Panc1 (cell line): ENCODE data around the gene SH3RF2.

Experiments used
- POLR2AphosphoS5 ChIP-seq: IDR thresholded peaks from 2 replicates; pipeline ENCODE4 v1.6.1; 2012; ENCODE audit warnings: mild to moderate bottlenecking, low read depth, low read length, moderate library complexity
- SIN3A ChIP-seq: IDR thresholded peaks from 2 replicates; pipeline ENCODE4 v1.6.1; 2012; ENCODE audit warnings: low read depth, mild to moderate bottlenecking, low read length, moderate library complexity, borderline replicate concordance; ENCODE audit not compliant: insufficient read depth
- TCF7L2 ChIP-seq: IDR thresholded peaks from 2 replicates; pipeline ENCODE4 v1.6.1; 2011; ENCODE audit warnings: mild to moderate bottlenecking, low read depth, low read length, inconsistent platforms
- TF ChIP-seq, protein P1 (sequence below): fragments of 450-650 bp; IDR thresholded peaks from 2 replicates; pipeline ENCODE4 v1.5.1; 2017; ENCODE audit warnings: mild to moderate bottlenecking
- TF ChIP-seq, protein P2 (sequence below), 2 experiments: IDR thresholded peaks; 2 replicates each; pipeline ENCODE4 v1.6.1; 2011 to 2012; ENCODE audit warnings: low read depth in 2 of 2, control low read depth in 1 of 2, low read length in 1 of 2, mild to moderate bottlenecking in 1 of 2, moderate library complexity in 1 of 2; ENCODE audit not compliant: insufficient read depth in 1 of 2

DNA sequence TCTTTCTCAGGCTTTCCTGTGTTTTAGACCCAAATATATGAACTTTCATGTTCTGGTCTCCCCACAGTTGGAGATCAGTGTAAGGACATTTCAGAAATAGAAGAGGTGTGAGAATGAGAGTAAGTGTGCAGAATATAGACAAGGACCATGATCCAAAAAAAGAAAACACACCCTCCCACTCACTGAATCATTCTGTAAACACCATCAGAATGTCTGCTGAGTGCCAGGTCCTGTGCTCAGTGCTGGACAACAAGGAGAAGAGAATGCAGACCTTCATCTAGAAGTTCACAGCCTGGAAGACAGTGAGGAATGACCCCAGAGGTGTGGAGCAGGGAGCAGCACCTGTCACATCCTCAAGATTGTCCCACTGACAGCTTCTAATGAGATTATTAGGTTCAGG, 19.1 kb upstream of the SH3RF2 start:
- TF ChIP-seq, protein P1, sequence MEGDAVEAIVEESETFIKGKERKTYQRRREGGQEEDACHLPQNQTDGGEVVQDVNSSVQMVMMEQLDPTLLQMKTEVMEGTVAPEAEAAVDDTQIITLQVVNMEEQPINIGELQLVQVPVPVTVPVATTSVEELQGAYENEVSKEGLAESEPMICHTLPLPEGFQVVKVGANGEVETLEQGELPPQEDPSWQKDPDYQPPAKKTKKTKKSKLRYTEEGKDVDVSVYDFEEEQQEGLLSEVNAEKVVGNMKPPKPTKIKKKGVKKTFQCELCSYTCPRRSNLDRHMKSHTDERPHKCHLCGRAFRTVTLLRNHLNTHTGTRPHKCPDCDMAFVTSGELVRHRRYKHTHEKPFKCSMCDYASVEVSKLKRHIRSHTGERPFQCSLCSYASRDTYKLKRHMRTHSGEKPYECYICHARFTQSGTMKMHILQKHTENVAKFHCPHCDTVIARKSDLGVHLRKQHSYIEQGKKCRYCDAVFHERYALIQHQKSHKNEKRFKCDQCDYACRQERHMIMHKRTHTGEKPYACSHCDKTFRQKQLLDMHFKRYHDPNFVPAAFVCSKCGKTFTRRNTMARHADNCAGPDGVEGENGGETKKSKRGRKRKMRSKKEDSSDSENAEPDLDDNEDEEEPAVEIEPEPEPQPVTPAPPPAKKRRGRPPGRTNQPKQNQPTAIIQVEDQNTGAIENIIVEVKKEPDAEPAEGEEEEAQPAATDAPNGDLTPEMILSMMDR, result no peak
- no peak for TF ChIP-seq POLR2AphosphoS5
- TF ChIP-seq, protein P2, sequence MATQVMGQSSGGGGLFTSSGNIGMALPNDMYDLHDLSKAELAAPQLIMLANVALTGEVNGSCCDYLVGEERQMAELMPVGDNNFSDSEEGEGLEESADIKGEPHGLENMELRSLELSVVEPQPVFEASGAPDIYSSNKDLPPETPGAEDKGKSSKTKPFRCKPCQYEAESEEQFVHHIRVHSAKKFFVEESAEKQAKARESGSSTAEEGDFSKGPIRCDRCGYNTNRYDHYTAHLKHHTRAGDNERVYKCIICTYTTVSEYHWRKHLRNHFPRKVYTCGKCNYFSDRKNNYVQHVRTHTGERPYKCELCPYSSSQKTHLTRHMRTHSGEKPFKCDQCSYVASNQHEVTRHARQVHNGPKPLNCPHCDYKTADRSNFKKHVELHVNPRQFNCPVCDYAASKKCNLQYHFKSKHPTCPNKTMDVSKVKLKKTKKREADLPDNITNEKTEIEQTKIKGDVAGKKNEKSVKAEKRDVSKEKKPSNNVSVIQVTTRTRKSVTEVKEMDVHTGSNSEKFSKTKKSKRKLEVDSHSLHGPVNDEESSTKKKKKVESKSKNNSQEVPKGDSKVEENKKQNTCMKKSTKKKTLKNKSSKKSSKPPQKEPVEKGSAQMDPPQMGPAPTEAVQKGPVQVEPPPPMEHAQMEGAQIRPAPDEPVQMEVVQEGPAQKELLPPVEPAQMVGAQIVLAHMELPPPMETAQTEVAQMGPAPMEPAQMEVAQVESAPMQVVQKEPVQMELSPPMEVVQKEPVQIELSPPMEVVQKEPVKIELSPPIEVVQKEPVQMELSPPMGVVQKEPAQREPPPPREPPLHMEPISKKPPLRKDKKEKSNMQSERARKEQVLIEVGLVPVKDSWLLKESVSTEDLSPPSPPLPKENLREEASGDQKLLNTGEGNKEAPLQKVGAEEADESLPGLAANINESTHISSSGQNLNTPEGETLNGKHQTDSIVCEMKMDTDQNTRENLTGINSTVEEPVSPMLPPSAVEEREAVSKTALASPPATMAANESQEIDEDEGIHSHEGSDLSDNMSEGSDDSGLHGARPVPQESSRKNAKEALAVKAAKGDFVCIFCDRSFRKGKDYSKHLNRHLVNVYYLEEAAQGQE (IDR thresholded peaks at IDR 0.05; ENCODE audit: insufficient read depth in 1 of 2, low read depth in 2 of 2, low read length in 1 of 2), result no peak
- no peak for TF ChIP-seq TCF7L2
- no peak for TF ChIP-seq SIN3A
